Measurements from ENCODE around the gene CAPNS2. TPM values are rescaled to one million over a fixed set of nuclear protein-coding genes. Genes with fewer than 3 reads are reported as not detected.

Gene CAPNS2
- total RNA-seq, 1 experiment from 2014 or later, result not detected

DNA sequence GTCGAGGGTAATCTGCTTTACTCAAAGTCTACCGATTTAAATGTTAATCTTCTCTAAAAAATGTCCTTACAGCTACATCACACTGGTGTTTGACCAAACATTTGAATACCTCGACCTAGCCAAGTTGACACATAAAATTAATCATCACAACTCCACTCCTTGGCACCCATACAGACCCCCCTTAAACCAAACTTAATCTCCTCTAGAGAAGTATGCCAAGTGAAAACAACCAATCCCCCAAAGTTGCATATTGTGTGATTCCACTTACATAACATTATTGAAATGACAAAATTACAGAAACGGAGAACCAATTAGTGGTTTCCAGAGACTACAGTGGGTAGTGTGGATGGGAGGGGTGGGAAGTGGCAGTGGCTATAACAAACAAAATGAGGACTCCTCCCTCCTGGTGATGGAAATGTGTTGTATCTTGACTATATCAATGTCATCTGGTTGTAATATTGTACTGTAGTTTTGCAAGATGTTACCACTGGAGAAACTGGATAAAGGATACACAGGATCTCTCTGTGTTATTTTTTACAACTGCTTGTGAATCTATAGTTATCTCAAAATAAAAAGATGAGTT is 39.4 kb downstream of the CAPNS2 start:
- Histone ChIP-seq H3K27ac (ENCODE audit: insufficient read length, low read depth, low read length) (no peak overlapping the region), H4K20me1 (ENCODE audit: control insufficient read depth, insufficient read depth, insufficient read length) (no peaks in the 10 kb centered on the region), H4K8ac (replicated peaks; ENCODE audit: insufficient read length, low read depth, low read length) (no peak overlapping the region), H3K23ac (ENCODE audit: insufficient read length, low read depth, low read length) (no peak overlapping the region), H3K18ac (ENCODE audit: insufficient read length, low read depth, low read length) (no peak overlapping the region), H3K4ac (ENCODE audit: low read depth, low read length) (no peak overlapping the region), H3K14ac (ENCODE audit: insufficient read depth, low read length) (no peak overlapping the region), H4K5ac (ENCODE audit: insufficient read length, low read depth, low read length) (no peak overlapping the region), H2BK5ac (ENCODE audit: insufficient read length, low read length) (no peak overlapping the region), H2BK20ac (ENCODE audit: low read depth, low read length, poor library complexity, severe bottlenecking) (no peak overlapping the region), H3K79me2 (ENCODE audit: insufficient read depth, low read length) (no peaks in the 10 kb centered on the region), H3K4me1 (ENCODE audit: insufficient read depth, low read length) (no peaks in the 10 kb centered on the region), H2AFZ (ENCODE audit: low read length) (no peak overlapping the region), H3K23me2 (ENCODE audit: insufficient read length, low read depth, low read length, poor library complexity, severe bottlenecking) (no peaks in the 10 kb centered on the region), H4K91ac (ENCODE audit: insufficient read length, low read depth, low read length) (no peak overlapping the region), H2BK120ac (ENCODE audit: low read depth, low read length, poor library complexity, severe bottlenecking) (no peak overlapping the region), H3K27me3 (ENCODE audit: insufficient read depth, low read length) (no peaks in the 10 kb centered on the region), H2AK5ac (ENCODE audit: insufficient read length, low read length) (no peak overlapping the region), H3K79me1 (ENCODE audit: insufficient read depth, low read depth, low read length, poor library complexity, severe bottlenecking) (no peaks in the 10 kb centered on the region), H3K9me3 (ENCODE audit: control insufficient read depth, low read depth, low read length) (no peaks in the 10 kb centered on the region), H2BK15ac (ENCODE audit: low read depth, low read length) (no peak overlapping the region), H3K9ac (ENCODE audit: extremely low read depth, insufficient read length, low read length) (no peak overlapping the region), H3K4me2 (ENCODE audit: insufficient read depth, insufficient read length, low read length) (no peak overlapping the region), H2BK12ac (ENCODE audit: insufficient read length, low read depth, low read length) (no peak overlapping the region), H3K56ac (ENCODE audit: insufficient read length, low read depth, low read length) (no peak overlapping the region), H3T11ph (ENCODE audit: low read length) (no peak overlapping the region)
- no CpG with 5 or more reads among the region's 4 CpGs for WGBS (ENCODE audit: extremely low coverage, insufficient read length, low lambda C conversion rate)
- TF ChIP-seq, protein P1, sequence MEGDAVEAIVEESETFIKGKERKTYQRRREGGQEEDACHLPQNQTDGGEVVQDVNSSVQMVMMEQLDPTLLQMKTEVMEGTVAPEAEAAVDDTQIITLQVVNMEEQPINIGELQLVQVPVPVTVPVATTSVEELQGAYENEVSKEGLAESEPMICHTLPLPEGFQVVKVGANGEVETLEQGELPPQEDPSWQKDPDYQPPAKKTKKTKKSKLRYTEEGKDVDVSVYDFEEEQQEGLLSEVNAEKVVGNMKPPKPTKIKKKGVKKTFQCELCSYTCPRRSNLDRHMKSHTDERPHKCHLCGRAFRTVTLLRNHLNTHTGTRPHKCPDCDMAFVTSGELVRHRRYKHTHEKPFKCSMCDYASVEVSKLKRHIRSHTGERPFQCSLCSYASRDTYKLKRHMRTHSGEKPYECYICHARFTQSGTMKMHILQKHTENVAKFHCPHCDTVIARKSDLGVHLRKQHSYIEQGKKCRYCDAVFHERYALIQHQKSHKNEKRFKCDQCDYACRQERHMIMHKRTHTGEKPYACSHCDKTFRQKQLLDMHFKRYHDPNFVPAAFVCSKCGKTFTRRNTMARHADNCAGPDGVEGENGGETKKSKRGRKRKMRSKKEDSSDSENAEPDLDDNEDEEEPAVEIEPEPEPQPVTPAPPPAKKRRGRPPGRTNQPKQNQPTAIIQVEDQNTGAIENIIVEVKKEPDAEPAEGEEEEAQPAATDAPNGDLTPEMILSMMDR (conservative IDR thresholded peaks at IDR 0.05), result no peak
- H3K4me1 Mint-ChIP-seq, result no peaks in the 10 kb centered on the region
- no peak overlapping the region for H3K27ac Mint-ChIP-seq
- peaks cover 9% of the 10 kb centered on the region for H3K27me3 Mint-ChIP-seq (ENCODE audit: low read depth)
- peaks cover 0 to 2% of the 10 kb centered on the region in 2 experiments; a peak in 1 of 5 replicates for H3K9me3 Mint-ChIP-seq
- DNase-seq, result no peak
- H3K4me3 Mint-ChIP-seq, result no peak overlapping the region
- peaks cover 0 to 4% (median 2%) of the 10 kb centered on the region in 3 experiments; a peak in 2 of 7 replicates for H3K36me3 Mint-ChIP-seq (ENCODE audit: insufficient read depth in 1 of 3, low read depth in 3 of 3)

All from H9 (cell line).